Glutamatergic neuron (in vitro differentiated cells): ENCODE measurements around the gene XKR7. TPM values are rescaled to one million over a fixed set of nuclear protein-coding genes. Genes with fewer than 3 reads are reported as not detected.
A peak's percentile ranks its signal among the peaks of the same experiment; 100 is the strongest.

Source experiments
- DNase-seq: peaks from one replicate; pipeline ENCODE4 v3.0.0; 2022
- H3K27ac Mint-ChIP-seq: one replicate; pipeline ENCODE4 v1.8.0; 2020; ENCODE audit warnings: mild to moderate bottlenecking, mixed read lengths, inconsistent platforms; ENCODE audit not compliant: unreplicated experiment
- H3K27me3 Mint-ChIP-seq: one replicate; pipeline ENCODE4 v1.8.0; 2020; ENCODE audit warnings: mild to moderate bottlenecking, moderate library complexity, mixed read lengths, inconsistent platforms; ENCODE audit not compliant: unreplicated experiment
- H3K36me3 Mint-ChIP-seq: one replicate; pipeline ENCODE4 v1.8.0; 2020; ENCODE audit warnings: mild to moderate bottlenecking, mixed read lengths, inconsistent platforms; ENCODE audit not compliant: unreplicated experiment
- H3K4me1 Mint-ChIP-seq: one replicate; pipeline ENCODE4 v1.8.0; 2020; ENCODE audit warnings: mild to moderate bottlenecking, low read depth, mixed read lengths, inconsistent platforms; ENCODE audit not compliant: unreplicated experiment
- H3K4me3 Mint-ChIP-seq: one replicate; pipeline ENCODE4 v1.8.0; 2020; ENCODE audit warnings: mild to moderate bottlenecking, mixed read lengths, inconsistent platforms; ENCODE audit not compliant: unreplicated experiment
- H3K9me3 Mint-ChIP-seq: one replicate; pipeline ENCODE4 v1.8.0; 2020; ENCODE audit warnings: mild to moderate bottlenecking, moderate library complexity, mixed read lengths, inconsistent platforms; ENCODE audit not compliant: unreplicated experiment
- CTCF ChIP-seq: fragments of 200-600 bp; sonication (generic); IDR thresholded peaks from one replicate; pipeline ENCODE4 v1.5.0; 2021; ENCODE audit not compliant: partially characterized antibody, unreplicated experiment
- total RNA-seq: library from RNA; stranded (reverse); fragmentation: NEBNext Ultra II Directional; extraction: Animal tissue kit (Norgen Biotek cat#: 25700); gene quantifications from one replicate; pipeline ENCODE4 v1.2.1, GENCODE V29; 2021; ENCODE audit not compliant: unreplicated experiment

XKR7 gene
- total RNA-seq, 1 donor from 2014 or later = 284 TPM

GRCh38 chr20:32019563-32020463 is 51.9 kb downstream of the XKR7 start:
- Mint-ChIP-seq H3K27ac (peak overlapping the region; percentile 62), H3K27me3 (peaks cover 37% of the 10 kb centered on the region)

GRCh38 chr20:32021091-32021490 is 53.1 kb downstream of the XKR7 start:
- Mint-ChIP-seq H3K27ac (no peak overlapping the region), H3K9me3 (peaks cover 9% of the 10 kb centered on the region), H3K36me3 (peaks cover 7% of the 10 kb centered on the region), H3K4me1 (peaks cover 15% of the 10 kb centered on the region), H3K4me3 (peak overlapping the region; percentile 9), H3K27me3 (peaks cover 36% of the 10 kb centered on the region)
- no peak for DNase-seq
- TF ChIP-seq CTCF = no peak

More at GRCh38 chr20:32019563-32020463, 51.9 kb downstream of the XKR7 start:
- Mint-ChIP-seq H3K36me3 (peaks cover 7% of the 10 kb centered on the region), H3K9me3 (peaks cover 9% of the 10 kb centered on the region), H3K4me1 (peaks cover 21% of the 10 kb centered on the region), H3K4me3 (peak overlapping the region; percentile 81)
- TF ChIP-seq CTCF = peak; percentile 4
- DNase-seq = no peak

DNA sequence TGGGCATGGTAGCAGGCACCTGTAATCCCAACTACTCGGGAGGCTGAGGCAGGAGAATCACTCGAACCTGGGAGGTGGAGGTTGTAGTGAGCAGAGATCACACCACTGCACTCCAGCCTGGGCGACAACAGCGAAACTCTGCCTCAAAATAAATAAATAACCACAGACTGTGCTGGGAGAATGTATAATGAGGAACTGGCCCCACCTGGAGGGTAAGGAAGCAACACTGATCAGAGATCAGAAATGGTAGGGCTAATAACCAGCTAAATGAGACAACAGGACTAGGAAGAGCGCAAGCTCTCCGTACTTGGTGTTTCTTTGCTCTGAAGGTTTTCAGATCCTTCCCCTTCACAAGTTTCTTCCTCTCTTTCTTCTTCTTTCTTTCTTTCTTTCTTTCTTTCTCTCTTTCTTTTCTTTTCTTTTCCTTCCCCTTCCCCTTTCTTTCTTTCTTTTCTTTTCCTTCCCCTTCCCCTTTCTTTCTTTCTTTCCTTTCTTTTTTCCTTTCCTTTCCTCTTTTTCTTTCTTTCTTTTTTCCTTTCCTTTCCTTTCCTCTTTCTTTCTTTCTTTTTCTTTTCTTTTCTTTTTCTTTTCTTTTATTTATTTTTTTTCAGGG is 56.8 kb downstream of the XKR7 start:
- Mint-ChIP-seq H3K27me3 (peaks cover 30% of the 10 kb centered on the region), H3K4me1 (peaks cover 27% of the 10 kb centered on the region), H3K9me3 (peaks cover 4% of the 10 kb centered on the region), H3K27ac (no peak overlapping the region), H3K36me3 (peaks cover 7% of the 10 kb centered on the region), H3K4me3 (no peak overlapping the region)
- no peak for DNase-seq
- TF ChIP-seq CTCF = no peak

DNA sequence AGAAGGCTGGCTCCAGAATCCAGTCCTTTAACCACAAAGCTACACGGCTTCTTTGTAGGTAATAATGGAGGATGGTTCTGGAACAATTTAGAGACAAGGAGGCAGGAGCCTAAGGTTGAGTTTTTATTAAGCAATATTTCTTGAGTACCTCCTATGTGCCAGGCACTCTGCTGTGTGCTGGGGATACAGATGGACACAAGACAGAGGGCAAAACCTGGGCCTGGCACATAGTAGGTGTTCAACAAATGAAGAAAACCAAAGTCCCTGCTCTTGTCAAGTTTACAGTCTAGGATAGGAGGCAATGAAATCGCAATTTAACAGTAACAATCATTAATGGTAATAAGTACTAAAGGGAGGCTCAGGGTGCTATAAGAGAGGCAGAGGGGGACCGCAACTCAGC is 59.7 kb downstream of the XKR7 start:
- no peak for TF ChIP-seq CTCF
- peaks cover 13% of the 10 kb centered on the region for H3K27me3 Mint-ChIP-seq
- no peak overlapping the region for H3K27ac Mint-ChIP-seq
- no peak overlapping the region for H3K4me3 Mint-ChIP-seq
- peaks cover 6% of the 10 kb centered on the region for H3K9me3 Mint-ChIP-seq
- peaks cover 4% of the 10 kb centered on the region for H3K36me3 Mint-ChIP-seq
- peaks cover 24% of the 10 kb centered on the region for H3K4me1 Mint-ChIP-seq
- DNase-seq = no peak
